NCI-H146 treated with DMSO at 0.1 percent for 48 hours (cell line): ENCODE data around the gene SLC35A3.

Source experiments
- DNase-seq: peaks from one replicate; lab custom pipeline; 2025; ENCODE audit not compliant: unreplicated experiment; lab: John Stamatoyannopoulos, UW

Gene SLC35A3

GRCh38 chr1:100075773-100076172 is 106.0 kb downstream of the SLC35A3 start:
- no peak for DNase-seq

- no peak for DNase-seq
These were observed 106.5 kb downstream of the SLC35A3 start for GRCh38 chr1:100076319-100076718.

GRCh38 chr1:100076744-100077143 is 106.9 kb downstream of the SLC35A3 start:
- DNase-seq: no peak

GRCh38 chr1:100077531-100077930 is 107.7 kb downstream of the SLC35A3 start:
- DNase-seq: no peak

- no peak for DNase-seq
These were observed 110.5 kb downstream of the SLC35A3 start for GRCh38 chr1:100080331-100080730.
